22Rv1 (cell line): ENCODE results near the gene GRIFIN.

Experiments used
- H3K27ac ChIP-seq: fragments of 450-650 bp; 2 replicates; pipeline ENCODE4 v1.5.1; 2017
- ZFX ChIP-seq: fragments of 450-650 bp; IDR thresholded peaks from 2 replicates; pipeline ENCODE4 v1.6.1; 2017; ENCODE audit warnings: antibody characterized with exemption, borderline replicate concordance
- TF ChIP-seq, protein P1 (sequence below): fragments of 450-650 bp; IDR thresholded peaks from 2 replicates; pipeline ENCODE4 v1.5.1; 2017; ENCODE audit warnings: mild to moderate bottlenecking

The GRIFIN gene

DNA sequence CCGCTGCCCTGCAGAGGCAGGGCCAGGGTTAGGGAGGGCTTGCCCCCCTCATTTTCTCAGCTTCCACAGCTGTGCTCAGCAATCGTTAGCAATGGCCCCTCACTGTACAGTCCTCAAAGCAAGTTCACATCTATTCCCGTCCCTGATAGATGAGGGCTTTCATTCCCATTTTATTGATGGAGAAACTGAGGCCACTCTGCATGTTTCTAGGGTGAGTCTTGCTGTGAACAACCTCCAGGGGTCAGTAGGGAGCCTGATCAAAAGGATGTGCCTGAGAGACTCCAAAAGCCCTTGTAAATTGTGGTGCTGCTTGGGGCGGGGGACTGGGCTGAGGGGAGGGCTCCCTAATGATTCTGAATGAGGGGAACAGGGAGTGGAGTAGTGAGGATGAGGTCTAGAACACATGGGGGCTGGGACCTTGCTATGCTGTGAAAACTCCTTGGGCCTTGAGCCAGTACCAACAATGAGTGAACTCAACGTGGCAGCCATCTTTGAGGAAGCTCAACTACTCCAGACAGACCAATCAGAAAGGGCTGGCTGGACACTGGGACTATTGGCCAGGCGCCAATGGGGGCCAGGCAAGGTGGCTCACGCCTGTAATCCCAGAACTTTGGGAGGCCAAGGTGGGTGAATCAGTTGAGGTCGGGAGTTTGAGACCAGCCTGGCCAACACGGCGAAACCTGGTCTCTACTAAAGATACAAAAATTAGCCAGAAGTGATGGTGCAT, 6.7 kb upstream of the GRIFIN start:
- no peak for TF ChIP-seq ZFX
- TF ChIP-seq, protein P1, sequence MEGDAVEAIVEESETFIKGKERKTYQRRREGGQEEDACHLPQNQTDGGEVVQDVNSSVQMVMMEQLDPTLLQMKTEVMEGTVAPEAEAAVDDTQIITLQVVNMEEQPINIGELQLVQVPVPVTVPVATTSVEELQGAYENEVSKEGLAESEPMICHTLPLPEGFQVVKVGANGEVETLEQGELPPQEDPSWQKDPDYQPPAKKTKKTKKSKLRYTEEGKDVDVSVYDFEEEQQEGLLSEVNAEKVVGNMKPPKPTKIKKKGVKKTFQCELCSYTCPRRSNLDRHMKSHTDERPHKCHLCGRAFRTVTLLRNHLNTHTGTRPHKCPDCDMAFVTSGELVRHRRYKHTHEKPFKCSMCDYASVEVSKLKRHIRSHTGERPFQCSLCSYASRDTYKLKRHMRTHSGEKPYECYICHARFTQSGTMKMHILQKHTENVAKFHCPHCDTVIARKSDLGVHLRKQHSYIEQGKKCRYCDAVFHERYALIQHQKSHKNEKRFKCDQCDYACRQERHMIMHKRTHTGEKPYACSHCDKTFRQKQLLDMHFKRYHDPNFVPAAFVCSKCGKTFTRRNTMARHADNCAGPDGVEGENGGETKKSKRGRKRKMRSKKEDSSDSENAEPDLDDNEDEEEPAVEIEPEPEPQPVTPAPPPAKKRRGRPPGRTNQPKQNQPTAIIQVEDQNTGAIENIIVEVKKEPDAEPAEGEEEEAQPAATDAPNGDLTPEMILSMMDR, result peak; percentile 34
- H3K27ac ChIP-seq, result no peak overlapping the region

DNA sequence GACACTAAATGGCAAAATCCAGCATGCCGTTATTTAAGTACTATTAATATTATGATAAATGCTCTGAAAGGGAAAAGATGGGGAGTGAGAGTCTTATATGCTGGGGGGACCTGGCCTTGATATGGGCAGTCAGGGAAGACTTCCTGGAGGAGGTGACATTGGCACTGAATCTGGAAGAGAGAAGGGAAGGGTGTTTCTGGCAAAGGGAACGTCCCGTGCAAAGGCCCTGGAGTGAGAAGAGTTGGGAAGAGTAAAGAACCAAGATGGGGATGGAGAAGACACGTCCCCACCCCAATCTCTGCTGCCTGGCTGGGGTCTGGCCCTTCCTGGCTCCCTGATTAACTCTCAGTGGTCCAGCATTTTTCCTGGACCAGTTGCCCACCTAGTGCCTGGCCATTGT, 5.0 kb upstream of the GRIFIN start:
- no peak for TF ChIP-seq ZFX
- TF ChIP-seq, protein P1, result no peak
- no peak overlapping the region for H3K27ac ChIP-seq

DNA sequence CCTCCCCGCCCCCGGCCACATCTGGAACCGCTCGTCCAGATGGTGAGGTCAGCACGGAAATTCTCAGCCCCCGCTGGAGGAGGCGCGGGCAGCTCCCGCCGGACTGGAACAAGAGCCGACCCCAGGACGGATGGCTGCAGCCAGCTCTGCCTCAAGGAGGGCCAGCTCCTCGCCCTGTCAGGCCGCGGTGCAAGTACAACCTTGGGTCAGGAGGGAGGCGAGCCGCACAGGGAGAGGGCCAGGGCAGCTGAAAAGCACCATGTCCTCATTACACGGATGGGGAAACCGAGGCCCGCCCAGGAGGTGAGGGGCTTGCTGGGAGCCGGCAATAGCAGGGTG, 3.8 kb upstream of the GRIFIN start:
- TF ChIP-seq, protein P1, result no peak
- no peak for TF ChIP-seq ZFX
- H3K27ac ChIP-seq, result no peak overlapping the region

DNA sequence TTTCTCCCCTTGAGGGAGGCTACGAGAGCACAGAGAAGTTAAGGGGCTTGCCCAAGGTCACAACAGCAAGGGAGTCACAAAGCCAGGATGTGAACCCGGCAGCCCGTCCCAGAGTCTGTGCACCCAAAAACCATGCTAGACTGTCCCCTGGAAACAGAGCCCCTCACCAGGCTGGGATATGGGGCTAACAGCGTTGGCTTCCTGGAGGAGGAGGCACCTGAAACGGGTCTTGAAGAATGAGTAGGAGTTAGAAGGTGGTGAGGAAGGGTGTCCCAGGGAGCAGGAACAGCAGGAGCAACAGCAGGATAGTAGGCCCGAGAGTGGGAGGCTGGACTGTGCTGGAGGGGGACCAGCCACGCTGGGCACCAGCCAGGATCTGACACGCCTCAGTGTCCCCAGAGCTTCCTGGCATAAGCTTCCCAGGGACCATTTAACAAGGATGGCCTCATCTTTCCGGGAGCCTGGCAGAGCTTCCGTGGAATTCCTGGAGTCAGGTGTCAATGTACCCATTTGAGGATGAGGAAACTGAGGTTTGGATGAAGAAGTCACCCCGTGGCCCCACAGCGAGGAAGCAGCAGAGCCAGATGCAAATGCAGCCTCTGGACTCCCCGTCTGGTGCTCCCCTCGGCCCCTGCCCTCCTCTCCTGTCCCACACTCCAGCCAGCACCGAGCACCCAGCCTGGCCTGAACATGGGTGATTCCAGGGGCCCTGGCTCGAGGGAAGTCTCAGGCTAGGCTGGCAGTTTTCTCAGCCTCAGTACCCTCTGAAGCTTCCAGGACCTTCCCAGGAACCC, 3.3 kb upstream of the GRIFIN start:
- no peak overlapping the region for H3K27ac ChIP-seq
- no peak for TF ChIP-seq ZFX
- TF ChIP-seq, protein P1, result no peak

DNA sequence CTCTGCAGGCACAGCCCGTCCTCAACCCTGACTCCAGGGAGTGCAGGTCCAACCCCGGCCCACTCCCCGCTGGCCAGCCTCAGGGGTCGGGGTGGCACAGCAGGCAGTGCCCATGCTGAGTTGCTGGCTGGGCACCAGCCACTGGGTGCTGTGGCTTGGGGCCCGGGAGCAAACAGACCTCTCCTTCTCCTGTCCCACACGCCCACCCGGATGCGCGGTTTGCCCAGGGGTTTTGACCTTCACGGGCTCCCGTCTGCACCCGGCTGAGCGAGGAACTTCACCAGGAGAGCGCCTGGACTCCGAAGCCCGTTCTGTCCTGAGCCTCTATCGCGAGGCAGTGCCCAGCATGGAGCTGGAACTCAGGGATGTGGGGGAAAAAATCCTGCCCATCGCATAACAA, 2.6 kb upstream of the GRIFIN start:
- TF ChIP-seq, protein P1, result no peak
- TF ChIP-seq ZFX, result no peak

DNA sequence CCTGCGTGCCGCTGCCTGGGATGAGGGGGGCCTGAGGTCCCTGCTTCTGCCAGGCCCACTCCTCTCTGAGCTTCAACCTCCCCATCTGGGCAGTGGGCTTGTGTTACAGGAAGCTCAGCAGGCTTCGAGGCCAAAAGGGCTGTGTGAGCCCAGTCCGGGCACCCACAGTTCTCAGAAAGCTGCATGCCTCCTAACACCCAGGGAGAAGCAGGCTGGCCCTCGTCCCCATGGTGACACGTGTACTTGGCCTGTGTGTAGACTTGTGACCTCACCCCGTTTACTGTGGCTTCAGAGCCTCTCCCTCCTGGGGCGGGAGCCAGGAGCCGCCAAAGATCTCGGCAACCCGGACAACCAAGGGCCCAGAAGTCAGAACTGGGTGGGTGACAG, 2.2 kb upstream of the GRIFIN start:
- H3K27ac ChIP-seq, result no peak overlapping the region
- TF ChIP-seq, protein P1, result no peak
- TF ChIP-seq ZFX, result no peak

More for the DNA sequence above, 2.6 kb upstream of the GRIFIN start:
- no peak overlapping the region for H3K27ac ChIP-seq
